Measurements from ENCODE around the gene ATP6AP1. TPM values are rescaled to one million over a fixed set of nuclear protein-coding genes. Genes with fewer than 3 reads are reported as not detected.

The ATP6AP1 gene
- total and polyA plus RNA-seq, 2 of the 13 experiments (the other 11 are each of a cell fraction or from before 2014, with no cell fraction given): 56.7 to 110 TPM

GRCh38 chrX:154398668-154399526 is 29.6 kb upstream of the ATP6AP1 start (continued):
- no peak for TF ChIP-seq E2F2 (CRISPR knock-in tag; IDR thresholded peaks at IDR 0.05; ENCODE audit: borderline replicate concordance)
- no peak for TF ChIP-seq PITX1 (CRISPR knock-in tag; IDR thresholded peaks at IDR 0.05)
- no peak for TF ChIP-seq TCF7 (IDR thresholded peaks at IDR 0.05; ENCODE audit: low read depth)

GRCh38 chrX:154399527-154400368 is 28.7 kb upstream of the ATP6AP1 start:
- no peak overlapping the region for H2AFZ ChIP-seq (ENCODE audit: low read length)
- CTCF ChIA-PET (ENCODE audit: low intra/inter-chr PET ratio, low total read pairs): no interaction called here
- H4K20me1 ChIP-seq (ENCODE audit: insufficient read depth, low read length): peaks cover 21% of the 10 kb centered on the region; the same call in 1 of the 2 replicates
- peak overlapping the region; percentile 97 for H3K4me2 ChIP-seq (ENCODE audit: low read depth, low read length)
- H3K4me3 ChIP-seq (replicated peaks in 1 of 3; ENCODE audit: insufficient read depth in 1 of 3, low read depth in 2 of 3, low read length in 3 of 3): peak overlapping the region; percentile 73 to 85 (median 85); a peak in 5 of 6 replicates
- POLR2A ChIA-PET: interaction anchor here (1.2 to 6.3 kb wide), 4 partner anchors 10 to 142 kb away, joined by 3 to 75 read pairs (median 16); partner anchors contain the start of genes ATP6AP1, DNASE1L1, LAGE3 and TAFAZZIN
- H3K36me3 ChIP-seq (replicated peaks in 1 of 2; ENCODE audit: control insufficient read depth in 1 of 2, insufficient read depth in 2 of 2, low read length in 2 of 2): peaks cover 6 to 22% of the 10 kb centered on the region in 2 experiments; a peak in 4 of 5 replicates
- H3K27ac ChIP-seq (ENCODE audit: extremely low read length, insufficient read depth, low read length): peak overlapping the region; percentile 98
- intact Hi-C loops (cut with micrococcal nuclease; ENCODE audit: unreplicated experiment) (no loop called here), in situ Hi-C loops (cut with HindIII; ENCODE audit: extremely low pct_ligation_motif_present, low pct_unique_long_range_greater_than_20kb) (loop anchor here (25.0 kb wide), 1 partner anchor 138 kb away; the partner anchor contains the start of genes G6PD and IKBKG)
- ATAC-seq (no peak), FAIRE-seq (no peak), DNase-seq (ENCODE audit: low spot score) (no peak)
- H3K27me3 ChIP-seq (ENCODE audit: control insufficient read depth in 1 of 2, insufficient read depth in 2 of 2, low read length in 2 of 2): no peaks in the 10 kb centered on the region; a peak in 1 of 5 replicates
- 0% methylated on average over 2 of the region's 14 CpGs for WGBS (ENCODE audit: low lambda C conversion rate)
- BruUV-seq (replicated peaks): no TSS peak
- peaks cover 32% of the 10 kb centered on the region for H3K4me1 ChIP-seq (ENCODE audit: insufficient read depth, low read length)
- H3K79me2 ChIP-seq (ENCODE audit: insufficient read depth, low read length): peaks cover 21% of the 10 kb centered on the region
- H3K9ac ChIP-seq (ENCODE audit: insufficient read depth, low read depth, low read length): peak overlapping the region; percentile 97
- H3K9me3 ChIP-seq (ENCODE audit: low read length): no peaks in the 10 kb centered on the region
- no peak for TF ChIP-seq SNRNP70 (IDR thresholded peaks at IDR 0.05; ENCODE audit: low read depth, low read length)
- no peak for TF ChIP-seq ZNF792 (CRISPR knock-in tag; IDR thresholded peaks at IDR 0.05)
- TF ChIP-seq MBD4 (IDR thresholded peaks at IDR 0.05; ENCODE audit: borderline replicate concordance, low read length): 0 out of 2 replicates have a peak, but pooled peaks have one; percentile 36
- TF ChIP-seq ZNF589 (CRISPR knock-in tag; conservative IDR thresholded peaks at IDR 0.05): no peak
- TF ChIP-seq AGO2 (optimal IDR thresholded peaks at IDR 0.05; ENCODE audit: low read depth, low read length): peak; percentile 21
- no peak; a peak in 2 of 4 replicates for TF ChIP-seq POLR2A (IDR thresholded peaks at IDR 0.05; ENCODE audit: insufficient read depth in 1 of 2, low read depth in 2 of 2, low read length in 2 of 2)
- no peak for TF ChIP-seq PHF8 (CRISPR knock-in tag; IDR thresholded peaks at IDR 0.05)
- TF ChIP-seq ZNF644 (CRISPR knock-in tag; IDR thresholded peaks at IDR 0.05; ENCODE audit: low read depth): no peak
- no peak for TF ChIP-seq RAD51 (IDR thresholded peaks at IDR 0.05; ENCODE audit: borderline replicate concordance)
- no peak for TF ChIP-seq TMF1 (CRISPR knock-in tag; IDR thresholded peaks at IDR 0.05; ENCODE audit: low read depth)
- TF ChIP-seq ZNF782 (CRISPR knock-in tag; IDR thresholded peaks at IDR 0.05; ENCODE audit: borderline replicate concordance): no peak
- no peak for TF ChIP-seq ZNF777 (CRISPR knock-in tag; IDR thresholded peaks at IDR 0.05)
- 0 out of 2 replicates have a peak, but pooled peaks have one; percentile 8 for TF ChIP-seq ZNF691 (CRISPR knock-in tag; IDR thresholded peaks at IDR 0.05; ENCODE audit: borderline replicate concordance, low read depth)
- no peak for TF ChIP-seq ZBTB37 (CRISPR knock-in tag; IDR thresholded peaks at IDR 0.05)
- TF ChIP-seq JUND (CRISPR knock-in tag; IDR thresholded peaks at IDR 0.05): no peak
- no peak for TF ChIP-seq ZNF550 (CRISPR knock-in tag; IDR thresholded peaks at IDR 0.05; ENCODE audit: borderline replicate concordance)
